Measurements from ENCODE around the gene TMEM181. TPM values are rescaled to one million over a fixed set of nuclear protein-coding genes. Genes with fewer than 3 reads are reported as not detected.

TMEM181 gene
- total RNA-seq, 1 experiment from 2014 or later = 15.4 TPM

- no peak overlapping the region for H2AFZ ChIP-seq (ENCODE audit: low read length)
- no peaks in the 10 kb centered on the region for H3K27me3 ChIP-seq (ENCODE audit: low read length)
- no peaks in the 10 kb centered on the region for H3K4me1 ChIP-seq (ENCODE audit: low read length)
- H3K4me3 ChIP-seq (ENCODE audit: low read length) = no peak overlapping the region
- H3K79me2 ChIP-seq (ENCODE audit: low read length) = no peaks in the 10 kb centered on the region
- H3K36me3 ChIP-seq (ENCODE audit: insufficient read depth, low read length) = no peaks in the 10 kb centered on the region
- H3K4me2 ChIP-seq (ENCODE audit: low read depth, low read length, poor library complexity, severe bottlenecking) = no peak overlapping the region
- H4K20me1 ChIP-seq (ENCODE audit: insufficient read depth, low read depth, low read length) = no peaks in the 10 kb centered on the region
- no peak overlapping the region for H3K27ac ChIP-seq (ENCODE audit: low read length)
- DNase-seq = no peak
- no peaks in the 10 kb centered on the region for H3K9me3 ChIP-seq (ENCODE audit: low read length)
- H3K9ac ChIP-seq (ENCODE audit: low read length) = no peak overlapping the region
- no peaks in the 10 kb centered on the region for H3K9me2 ChIP-seq (replicated peaks; ENCODE audit: insufficient read depth, low read length)
These were observed 20.0 kb upstream of the TMEM181 start for GRCh38 chr6:158539881-158540280.

GRCh38 chr6:158543606-158544185 is 16.2 kb upstream of the TMEM181 start:
- no peaks in the 10 kb centered on the region for H3K36me3 ChIP-seq (ENCODE audit: insufficient read depth, low read length)
- no peaks in the 10 kb centered on the region for H3K27me3 ChIP-seq (ENCODE audit: low read length)
- H3K4me2 ChIP-seq (ENCODE audit: low read depth, low read length, poor library complexity, severe bottlenecking) = no peak overlapping the region
- no peaks in the 10 kb centered on the region for H3K4me1 ChIP-seq (ENCODE audit: low read length)
- DNase-seq = no peak
- H2AFZ ChIP-seq (ENCODE audit: low read length) = no peak overlapping the region
- H3K79me2 ChIP-seq (ENCODE audit: low read length) = no peaks in the 10 kb centered on the region
- no peaks in the 10 kb centered on the region for H3K9me2 ChIP-seq (replicated peaks; ENCODE audit: insufficient read depth, low read length)
- no peak overlapping the region for H3K4me3 ChIP-seq (ENCODE audit: low read length)
- H3K9ac ChIP-seq (ENCODE audit: low read length) = no peak overlapping the region
- no peaks in the 10 kb centered on the region for H3K9me3 ChIP-seq (ENCODE audit: low read length)
- no peak overlapping the region for H3K27ac ChIP-seq (ENCODE audit: low read length)
- no peaks in the 10 kb centered on the region for H4K20me1 ChIP-seq (ENCODE audit: insufficient read depth, low read depth, low read length)

GRCh38 chr6:158544428-158544827 is 15.5 kb upstream of the TMEM181 start:
- no peaks in the 10 kb centered on the region for H4K20me1 ChIP-seq (ENCODE audit: insufficient read depth, low read depth, low read length)
- no peaks in the 10 kb centered on the region for H3K36me3 ChIP-seq (ENCODE audit: insufficient read depth, low read length)
- no peak overlapping the region for H3K9ac ChIP-seq (ENCODE audit: low read length)
- no peak overlapping the region for H3K4me3 ChIP-seq (ENCODE audit: low read length)
- H3K27ac ChIP-seq (ENCODE audit: low read length) = no peak overlapping the region
- no peak overlapping the region for H2AFZ ChIP-seq (ENCODE audit: low read length)
- no peak for DNase-seq
- H3K9me3 ChIP-seq (ENCODE audit: low read length) = no peaks in the 10 kb centered on the region
- no peaks in the 10 kb centered on the region for H3K27me3 ChIP-seq (ENCODE audit: low read length)
- no peaks in the 10 kb centered on the region for H3K9me2 ChIP-seq (replicated peaks; ENCODE audit: insufficient read depth, low read length)
- no peak overlapping the region for H3K4me2 ChIP-seq (ENCODE audit: low read depth, low read length, poor library complexity, severe bottlenecking)
- H3K4me1 ChIP-seq (ENCODE audit: low read length) = no peaks in the 10 kb centered on the region
- no peaks in the 10 kb centered on the region for H3K79me2 ChIP-seq (ENCODE audit: low read length)

- H3K9ac ChIP-seq (ENCODE audit: low read length) = no peak overlapping the region
- H3K9me2 ChIP-seq (replicated peaks; ENCODE audit: insufficient read depth, low read length) = no peaks in the 10 kb centered on the region
- no peaks in the 10 kb centered on the region for H3K9me3 ChIP-seq (ENCODE audit: low read length)
- no peaks in the 10 kb centered on the region for H3K4me1 ChIP-seq (ENCODE audit: low read length)
- H3K27me3 ChIP-seq (ENCODE audit: low read length) = no peaks in the 10 kb centered on the region
- no peaks in the 10 kb centered on the region for H3K79me2 ChIP-seq (ENCODE audit: low read length)
- no peaks in the 10 kb centered on the region for H3K36me3 ChIP-seq (ENCODE audit: insufficient read depth, low read length)
- no peak overlapping the region for H3K4me3 ChIP-seq (ENCODE audit: low read length)
- H2AFZ ChIP-seq (ENCODE audit: low read length) = no peak overlapping the region
- no peak overlapping the region for H3K4me2 ChIP-seq (ENCODE audit: low read depth, low read length, poor library complexity, severe bottlenecking)
- H4K20me1 ChIP-seq (ENCODE audit: insufficient read depth, low read depth, low read length) = no peaks in the 10 kb centered on the region
- DNase-seq = no peak
- H3K27ac ChIP-seq (ENCODE audit: low read length) = no peak overlapping the region
These were observed 14.6 kb upstream of the TMEM181 start for GRCh38 chr6:158545043-158545966.

- Histone ChIP-seq H3K9me3 (ENCODE audit: low read length) (no peaks in the 10 kb centered on the region), H3K79me2 (ENCODE audit: low read length) (no peaks in the 10 kb centered on the region), H3K4me1 (ENCODE audit: low read length) (no peaks in the 10 kb centered on the region), H3K9me2 (replicated peaks; ENCODE audit: insufficient read depth, low read length) (no peaks in the 10 kb centered on the region), H3K27ac (ENCODE audit: low read length) (no peak overlapping the region), H3K9ac (ENCODE audit: low read length) (no peak overlapping the region), H3K27me3 (ENCODE audit: low read length) (no peaks in the 10 kb centered on the region), H4K20me1 (ENCODE audit: insufficient read depth, low read depth, low read length) (no peaks in the 10 kb centered on the region), H3K4me2 (ENCODE audit: low read depth, low read length, poor library complexity, severe bottlenecking) (no peak overlapping the region), H3K4me3 (ENCODE audit: low read length) (no peak overlapping the region), H3K36me3 (ENCODE audit: insufficient read depth, low read length) (no peaks in the 10 kb centered on the region), H2AFZ (ENCODE audit: low read length) (no peak overlapping the region)
- DNase-seq = no peak
These were observed 11.3 kb upstream of the TMEM181 start for GRCh38 chr6:158548418-158549161.

GRCh38 chr6:158552055-158552795 is 7.7 kb upstream of the TMEM181 start:
- Histone ChIP-seq H4K20me1 (ENCODE audit: insufficient read depth, low read depth, low read length) (no peaks in the 10 kb centered on the region), H3K4me1 (ENCODE audit: low read length) (no peaks in the 10 kb centered on the region), H3K27ac (ENCODE audit: low read length) (no peak overlapping the region), H3K79me2 (ENCODE audit: low read length) (no peaks in the 10 kb centered on the region), H3K9me3 (ENCODE audit: low read length) (no peaks in the 10 kb centered on the region), H3K36me3 (ENCODE audit: insufficient read depth, low read length) (no peaks in the 10 kb centered on the region), H3K9me2 (replicated peaks; ENCODE audit: insufficient read depth, low read length) (no peaks in the 10 kb centered on the region), H3K4me2 (ENCODE audit: low read depth, low read length, poor library complexity, severe bottlenecking) (no peak overlapping the region), H2AFZ (ENCODE audit: low read length) (no peak overlapping the region), H3K27me3 (ENCODE audit: low read length) (no peaks in the 10 kb centered on the region), H3K9ac (ENCODE audit: low read length) (no peak overlapping the region), H3K4me3 (ENCODE audit: low read length) (no peak overlapping the region)
- no peak for DNase-seq

GRCh38 chr6:158552796-158553138 is 7.1 kb upstream of the TMEM181 start:
- DNase-seq = no peak
- H4K20me1 ChIP-seq (ENCODE audit: insufficient read depth, low read depth, low read length) = no peaks in the 10 kb centered on the region
- H3K4me3 ChIP-seq (ENCODE audit: low read length) = no peak overlapping the region
- H3K9me2 ChIP-seq (replicated peaks; ENCODE audit: insufficient read depth, low read length) = no peaks in the 10 kb centered on the region
- H3K4me1 ChIP-seq (ENCODE audit: low read length) = no peaks in the 10 kb centered on the region
- H3K79me2 ChIP-seq (ENCODE audit: low read length) = no peaks in the 10 kb centered on the region
- H3K9ac ChIP-seq (ENCODE audit: low read length) = no peak overlapping the region
- H3K4me2 ChIP-seq (ENCODE audit: low read depth, low read length, poor library complexity, severe bottlenecking) = no peak overlapping the region
- H3K27ac ChIP-seq (ENCODE audit: low read length) = no peak overlapping the region
- H3K27me3 ChIP-seq (ENCODE audit: low read length) = no peaks in the 10 kb centered on the region
- H3K36me3 ChIP-seq (ENCODE audit: insufficient read depth, low read length) = no peaks in the 10 kb centered on the region
- no peaks in the 10 kb centered on the region for H3K9me3 ChIP-seq (ENCODE audit: low read length)
- no peak overlapping the region for H2AFZ ChIP-seq (ENCODE audit: low read length)

All from Karpas-422 (cell line).